ENCODE results near the gene ATP10A.
"Not testable (repeated sequence)": the region's sequence is repeated elsewhere in the genome, so short reads cannot be mapped to it uniquely, and the experiment has no call there.

The ATP10A gene

DNA sequence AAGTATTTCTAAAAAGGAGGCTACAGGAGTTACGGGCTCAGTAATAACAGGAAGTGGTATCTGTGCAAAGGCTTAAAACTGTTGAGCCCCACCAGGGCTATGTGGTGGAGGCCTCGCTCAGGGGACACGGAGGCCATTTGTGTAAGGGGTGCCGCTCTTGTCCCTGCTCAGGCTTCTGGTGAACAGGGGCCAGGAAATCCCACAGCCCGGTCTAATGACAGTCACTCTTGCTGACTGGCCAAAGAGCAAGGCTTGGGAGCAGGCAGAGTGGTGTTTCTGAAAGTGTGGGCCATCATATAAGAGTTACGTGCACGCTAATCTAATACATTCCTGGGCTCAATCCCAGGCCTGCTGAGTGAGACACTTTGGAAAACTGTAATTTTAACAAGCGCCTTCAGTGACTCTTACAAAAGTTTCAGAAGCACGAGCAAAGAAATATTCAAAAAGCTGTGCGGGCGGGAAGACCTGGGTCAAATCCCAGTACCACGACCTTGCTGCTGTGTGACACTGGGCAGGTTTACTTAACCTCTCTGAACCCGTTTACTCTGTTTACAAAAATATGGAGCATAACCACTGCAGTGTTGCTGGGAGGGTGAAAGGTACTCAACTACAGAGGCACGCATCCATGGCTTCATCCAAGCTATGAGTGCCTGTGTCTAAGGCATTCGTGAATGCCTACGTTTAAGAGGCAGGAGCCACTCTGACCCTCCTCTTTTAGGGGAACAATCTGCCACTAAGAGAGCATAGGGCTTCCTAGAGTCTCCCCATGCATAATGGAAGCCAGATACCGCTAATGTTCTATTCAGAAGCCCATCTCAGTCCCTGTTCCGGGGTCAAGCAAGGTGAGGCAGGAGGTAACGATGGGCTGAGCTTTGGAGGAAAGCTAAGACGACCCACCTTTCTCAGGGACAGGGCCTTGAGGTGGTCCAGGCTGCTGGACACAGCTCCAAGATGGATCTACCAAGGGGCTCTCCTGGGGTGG, 2.0 kb downstream of the ATP10A start:
- no peaks in the 10 kb centered on the region for H3K36me3 ChIP-seq (replicated peaks)
- no peaks in the 10 kb centered on the region for H3K27me3 ChIP-seq (replicated peaks)
- no peak overlapping the region for H3K4me3 ChIP-seq (ENCODE audit: low read depth, low read length)
- DNase-seq: no peak
- no peak overlapping the region for H3K27ac ChIP-seq
- in situ Hi-C loops (cut with HindIII; ENCODE audit: low pct_ligation_motif_present, low sequenced_read_pairs): no loop called here
- TF ChIP-seq CTCF (IDR thresholded peaks at IDR 0.05; ENCODE audit: low read depth, low read length, missing control alignments): no peak

GRCh38 chr15:25859838-25860645, 3.1 kb downstream of the ATP10A start:
- no peak for DNase-seq
- H3K36me3 ChIP-seq (replicated peaks): no peaks in the 10 kb centered on the region
- no peak overlapping the region for H3K4me3 ChIP-seq (ENCODE audit: low read depth, low read length)
- TF ChIP-seq CTCF (IDR thresholded peaks at IDR 0.05; ENCODE audit: low read depth, low read length, missing control alignments): no peak
- no peak overlapping the region for H3K27ac ChIP-seq
- H3K27me3 ChIP-seq (replicated peaks): no peaks in the 10 kb centered on the region
- in situ Hi-C loops (cut with HindIII; ENCODE audit: low pct_ligation_motif_present, low sequenced_read_pairs): no loop called here

GRCh38 chr15:25858952-25859760, 4.0 kb downstream of the ATP10A start:
- H3K36me3 ChIP-seq (replicated peaks): no peaks in the 10 kb centered on the region
- H3K27ac ChIP-seq: no peak overlapping the region
- in situ Hi-C loops (cut with HindIII; ENCODE audit: low pct_ligation_motif_present, low sequenced_read_pairs): no loop called here
- DNase-seq: no peak
- H3K27me3 ChIP-seq (replicated peaks): no peaks in the 10 kb centered on the region
- no peak overlapping the region for H3K4me3 ChIP-seq (ENCODE audit: low read depth, low read length)
- TF ChIP-seq CTCF (IDR thresholded peaks at IDR 0.05; ENCODE audit: low read depth, low read length, missing control alignments): no peak

DNA sequence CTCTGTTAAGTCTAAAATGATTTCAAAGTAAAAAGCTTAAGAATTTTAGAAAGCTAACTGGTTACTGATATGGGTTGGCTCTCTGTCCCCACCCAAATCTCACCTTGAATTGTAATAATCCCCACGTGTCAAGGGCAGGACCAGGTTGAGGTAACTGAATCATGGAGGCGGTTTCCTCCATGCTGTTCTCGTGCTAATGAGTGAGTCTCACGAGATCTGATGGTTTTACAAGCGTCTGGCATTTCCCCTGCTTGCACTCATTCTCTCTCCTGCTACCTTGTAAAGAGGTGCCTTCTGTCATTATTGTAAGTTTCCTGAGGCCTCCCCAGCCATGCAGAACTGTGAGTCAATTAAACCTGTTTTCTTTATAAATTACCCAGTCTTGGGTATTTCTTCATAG, 7.1 kb downstream of the ATP10A start:
- H3K27ac ChIP-seq; H3K4me3 ChIP-seq (ENCODE audit: low read depth, low read length); H3K27me3 ChIP-seq (replicated peaks); H3K36me3 ChIP-seq (replicated peaks); DNase-seq; in situ Hi-C loops (cut with HindIII; ENCODE audit: low pct_ligation_motif_present, low sequenced_read_pairs): not testable (repeated sequence)

GRCh38 chr15:25852661-25853524, 10.2 kb downstream of the ATP10A start:
- Histone ChIP-seq H3K27me3 (replicated peaks) (no peaks in the 10 kb centered on the region), H3K4me3 (ENCODE audit: low read depth, low read length) (no peak overlapping the region), H3K27ac (no peak overlapping the region), H3K36me3 (replicated peaks) (no peaks in the 10 kb centered on the region)
- DNase-seq: no peak
- in situ Hi-C loops (cut with HindIII; ENCODE audit: low pct_ligation_motif_present, low sequenced_read_pairs): no loop called here
- TF ChIP-seq CTCF (IDR thresholded peaks at IDR 0.05; ENCODE audit: low read depth, low read length, missing control alignments): peak; percentile 7

All from brain microvascular endothelial cell (primary cell).